RPMI8226 (cell line): Measurements from ENCODE around the gene ARHGEF11.

Experiments
- DNase-seq: peaks from one replicate; pipeline ENCODE4 v3.0.0-alpha.2; 2015

ARHGEF11 gene

GRCh38 chr1:156947818-156948525, 97.6 kb downstream of the ARHGEF11 start:
- DNase-seq: no peak

- no peak for DNase-seq
These were observed 98.4 kb downstream of the ARHGEF11 start for GRCh38 chr1:156947127-156947526.

- no peak for DNase-seq
These were observed 99.5 kb downstream of the ARHGEF11 start for GRCh38 chr1:156945881-156946661.

- DNase-seq: no peak
These were observed 100.7 kb downstream of the ARHGEF11 start for GRCh38 chr1:156944848-156945247.

- no peak for DNase-seq
These were observed 101.3 kb downstream of the ARHGEF11 start for GRCh38 chr1:156944268-156944667.

GRCh38 chr1:156943756-156944155, 101.8 kb downstream of the ARHGEF11 start:
- no peak for DNase-seq

- no peak for DNase-seq
These were observed 103.0 kb downstream of the ARHGEF11 start for GRCh38 chr1:156942576-156942975.

- DNase-seq: no peak
These were observed 103.4 kb downstream of the ARHGEF11 start for GRCh38 chr1:156942176-156942575.

GRCh38 chr1:156941675-156942074, 103.9 kb downstream of the ARHGEF11 start:
- DNase-seq: no peak

GRCh38 chr1:156939786-156940334, 105.7 kb downstream of the ARHGEF11 start:
- DNase-seq: no peak

GRCh38 chr1:156938813-156939212, 106.7 kb downstream of the ARHGEF11 start:
- DNase-seq: no peak

GRCh38 chr1:156937883-156938282, 107.7 kb downstream of the ARHGEF11 start:
- no peak for DNase-seq

- no peak for DNase-seq
These were observed 108.8 kb downstream of the ARHGEF11 start for GRCh38 chr1:156936721-156937220.

- no peak for DNase-seq
These were observed 109.4 kb downstream of the ARHGEF11 start for GRCh38 chr1:156936191-156936590.

- no peak for DNase-seq
These were observed 109.9 kb downstream of the ARHGEF11 start for GRCh38 chr1:156935505-156936128.

GRCh38 chr1:156933136-156933535, 112.4 kb downstream of the ARHGEF11 start:
- no peak for DNase-seq

GRCh38 chr1:156931974-156932710, 113.4 kb downstream of the ARHGEF11 start:
- no peak for DNase-seq

GRCh38 chr1:156931211-156931952, 114.2 kb downstream of the ARHGEF11 start:
- peak; percentile 40 for DNase-seq

- DNase-seq: no peak
These were observed 115.1 kb downstream of the ARHGEF11 start for GRCh38 chr1:156930483-156930882.

GRCh38 chr1:156929596-156930238, 115.8 kb downstream of the ARHGEF11 start:
- DNase-seq: no peak

GRCh38 chr1:156928043-156928602, 117.4 kb downstream of the ARHGEF11 start:
- no peak for DNase-seq
